GM12873 (cell line): ENCODE data around the gene C16orf89.

Experiments
- TF ChIP-seq, protein P1 (sequence below): IDR thresholded peaks from 2 replicates; pipeline ENCODE4 v1.5.1; 2012; ENCODE audit warnings: low read depth, mild to moderate bottlenecking, moderate library complexity, low read length, control low read depth; ENCODE audit not compliant: insufficient read depth; ENCODE audit errors: missing control alignments

C16orf89 gene

DNA sequence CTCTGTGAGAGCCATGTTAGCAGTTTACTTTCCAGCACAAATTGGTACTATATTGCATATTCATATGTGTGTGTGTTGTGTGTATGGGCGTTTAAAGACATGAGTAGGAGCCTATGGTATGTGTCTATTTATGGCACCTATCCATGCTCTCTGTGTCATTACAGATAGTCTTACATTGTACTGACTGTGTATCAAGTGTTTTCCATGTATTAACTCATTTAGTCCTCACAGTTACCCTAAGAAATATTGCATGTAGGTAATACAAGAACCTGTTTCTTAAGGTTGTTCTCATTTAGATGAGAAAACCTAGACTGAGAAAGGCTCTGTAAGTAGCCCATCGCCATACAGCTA, 7.5 kb upstream of the C16orf89 start:
- TF ChIP-seq, protein P1, sequence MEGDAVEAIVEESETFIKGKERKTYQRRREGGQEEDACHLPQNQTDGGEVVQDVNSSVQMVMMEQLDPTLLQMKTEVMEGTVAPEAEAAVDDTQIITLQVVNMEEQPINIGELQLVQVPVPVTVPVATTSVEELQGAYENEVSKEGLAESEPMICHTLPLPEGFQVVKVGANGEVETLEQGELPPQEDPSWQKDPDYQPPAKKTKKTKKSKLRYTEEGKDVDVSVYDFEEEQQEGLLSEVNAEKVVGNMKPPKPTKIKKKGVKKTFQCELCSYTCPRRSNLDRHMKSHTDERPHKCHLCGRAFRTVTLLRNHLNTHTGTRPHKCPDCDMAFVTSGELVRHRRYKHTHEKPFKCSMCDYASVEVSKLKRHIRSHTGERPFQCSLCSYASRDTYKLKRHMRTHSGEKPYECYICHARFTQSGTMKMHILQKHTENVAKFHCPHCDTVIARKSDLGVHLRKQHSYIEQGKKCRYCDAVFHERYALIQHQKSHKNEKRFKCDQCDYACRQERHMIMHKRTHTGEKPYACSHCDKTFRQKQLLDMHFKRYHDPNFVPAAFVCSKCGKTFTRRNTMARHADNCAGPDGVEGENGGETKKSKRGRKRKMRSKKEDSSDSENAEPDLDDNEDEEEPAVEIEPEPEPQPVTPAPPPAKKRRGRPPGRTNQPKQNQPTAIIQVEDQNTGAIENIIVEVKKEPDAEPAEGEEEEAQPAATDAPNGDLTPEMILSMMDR, result no peak

DNA sequence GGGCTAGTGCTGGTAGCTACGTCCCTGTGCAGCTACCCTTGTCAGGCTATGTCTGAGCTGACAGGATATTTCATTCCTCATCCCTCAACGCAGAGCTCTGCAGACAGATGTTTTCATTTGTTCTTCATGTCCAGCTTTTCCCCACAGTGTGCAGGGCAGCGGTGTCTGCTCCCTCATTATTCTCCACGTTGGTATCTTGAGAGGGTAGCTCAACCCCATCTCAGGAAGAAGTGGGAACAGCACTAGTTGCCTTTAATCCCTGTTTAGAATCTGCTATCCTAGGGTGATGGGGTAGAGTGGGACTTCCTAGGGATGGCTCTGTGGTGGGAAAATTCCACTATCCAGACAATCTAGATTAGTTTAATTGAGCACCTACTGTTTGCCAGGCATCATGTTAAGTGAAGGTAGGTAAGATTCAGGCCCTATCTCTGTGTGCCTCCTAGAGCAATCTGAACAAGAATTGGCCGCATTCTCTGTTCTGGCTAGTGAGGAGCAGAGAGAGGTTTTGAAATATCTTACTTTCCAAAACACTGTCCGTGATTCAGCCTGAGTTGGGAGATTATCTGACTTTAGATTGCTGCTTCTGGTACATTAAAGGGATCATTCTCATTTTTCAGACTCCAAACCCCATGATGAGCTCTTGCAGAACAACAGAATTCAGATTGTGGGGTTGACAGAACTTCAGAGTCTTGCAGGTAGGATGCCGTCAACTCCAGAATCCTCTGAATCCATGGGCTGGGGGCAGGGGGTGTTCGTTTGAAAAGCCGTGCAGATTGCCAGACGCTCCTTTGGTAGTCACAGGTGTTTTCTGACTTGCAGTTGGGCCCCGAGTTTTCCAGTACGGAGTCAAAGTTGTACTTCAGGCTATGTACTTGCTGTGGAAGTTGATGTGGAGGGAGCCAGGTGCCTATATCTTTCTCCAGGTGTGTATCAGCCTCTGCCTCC, 6.8 kb upstream of the C16orf89 start:
- TF ChIP-seq, protein P1, result no peak

DNA sequence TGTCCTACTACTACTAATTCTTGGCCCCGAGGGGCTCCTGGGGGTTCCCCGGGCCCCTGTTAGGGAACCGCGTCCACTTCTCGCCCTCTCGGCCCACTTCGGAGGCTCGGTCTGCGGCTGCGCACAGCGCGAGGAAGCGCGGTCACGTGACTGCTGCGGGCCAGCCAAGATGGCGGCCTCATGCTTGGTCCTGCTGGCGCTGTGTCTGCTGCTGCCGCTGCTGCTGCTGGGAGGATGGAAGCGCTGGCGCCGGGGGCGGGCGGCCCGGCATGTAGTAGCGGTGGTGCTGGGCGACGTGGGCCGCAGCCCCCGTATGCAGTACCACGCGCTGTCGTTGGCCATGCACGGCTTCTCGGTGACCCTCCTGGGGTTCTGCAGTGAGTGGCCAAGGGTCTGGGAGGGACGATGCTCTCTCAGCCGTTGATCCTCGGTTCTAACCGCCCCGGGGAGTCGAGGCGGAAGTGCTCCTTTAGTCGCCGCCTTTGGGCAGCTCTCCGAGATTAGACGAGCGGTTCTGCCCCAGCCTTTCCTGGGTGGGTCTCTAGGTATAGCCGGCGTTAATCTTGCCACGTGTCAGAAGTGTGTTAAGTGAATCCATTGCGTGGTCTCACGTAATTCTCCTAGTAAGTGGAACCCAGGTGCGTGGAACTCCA, 6.1 kb upstream of the C16orf89 start, which contains the start of gene ALG1:
ALG1 (plus strand) TSS at position 163 of the 653 bp plus-strand sequence; CDS start at position 170, 7 bp downstream.
- TF ChIP-seq, protein P1, result no peak

DNA sequence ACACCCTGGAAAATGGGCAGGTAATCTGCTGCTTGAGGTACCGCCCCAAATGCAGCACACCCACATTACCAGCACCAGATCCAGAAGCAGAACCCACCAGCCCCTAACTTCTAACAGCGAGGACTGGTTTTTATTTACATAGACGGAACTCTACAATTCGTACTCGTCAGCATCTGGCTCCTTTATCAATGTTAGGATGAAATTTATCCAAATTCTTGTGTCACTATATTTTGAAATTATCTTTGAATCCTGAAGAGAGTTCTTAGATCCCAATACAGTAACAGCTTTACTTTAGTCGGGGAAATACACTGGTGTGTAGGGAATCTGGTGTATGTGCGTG, 5.6 kb upstream of the C16orf89 start:
- TF ChIP-seq, protein P1, result no peak

DNA sequence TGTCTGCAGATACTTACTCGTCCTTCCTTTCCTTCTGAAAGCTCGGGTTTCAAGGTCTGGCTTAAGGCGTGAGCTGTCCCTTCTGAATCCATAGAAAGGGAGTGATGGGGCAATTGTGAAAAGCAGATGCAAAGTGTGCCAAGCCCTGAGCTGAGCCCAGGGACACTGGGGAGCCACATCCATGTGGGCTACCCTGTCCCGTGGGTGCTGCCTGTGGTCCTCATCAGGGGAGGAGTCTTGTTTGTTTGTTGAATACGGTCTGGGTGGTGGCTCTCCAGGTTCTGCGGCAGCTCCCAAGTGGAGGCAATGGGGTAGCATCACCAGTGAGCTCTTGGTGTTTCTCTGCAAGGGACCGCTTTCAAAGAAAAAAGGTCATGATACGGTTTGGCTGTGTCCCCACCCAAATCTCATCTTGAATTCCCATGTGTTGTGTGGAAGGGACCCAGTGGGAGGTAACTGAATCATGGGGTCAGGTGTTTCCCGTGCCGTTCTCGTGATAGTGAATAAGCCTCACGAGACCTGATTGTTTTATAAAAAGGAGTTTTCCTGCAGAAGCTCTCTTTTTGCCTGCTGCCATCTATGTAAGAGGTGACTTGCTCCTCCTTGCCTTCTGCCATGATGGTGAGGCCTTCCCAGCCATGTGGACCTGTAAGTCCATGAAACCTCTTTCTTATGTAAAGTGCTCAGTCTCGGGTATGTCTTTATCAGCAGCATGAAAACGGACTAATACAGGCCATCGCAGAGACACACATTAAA, 4.9 kb upstream of the C16orf89 start:
- TF ChIP-seq, protein P1, result no peak

DNA sequence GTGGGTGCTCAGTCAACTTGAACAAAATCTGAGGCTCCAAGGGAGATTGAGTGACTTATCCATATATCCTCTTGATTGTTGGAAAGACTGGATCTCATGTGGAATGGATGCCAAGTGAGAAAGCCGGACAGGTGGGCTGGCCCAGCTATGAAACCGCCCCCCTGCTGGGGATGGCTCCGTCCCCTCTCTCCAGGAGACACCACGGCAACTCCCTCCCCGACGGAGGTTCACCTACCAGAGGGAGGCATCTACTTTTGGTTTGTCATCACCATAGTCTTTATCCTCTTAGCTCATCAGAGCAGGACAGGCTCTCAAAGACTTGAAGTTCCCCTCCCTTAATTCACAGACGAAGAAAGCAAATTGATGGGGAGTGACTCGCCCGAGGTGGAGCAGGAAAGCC, 4.1 kb upstream of the C16orf89 start:
- TF ChIP-seq, protein P1, result no peak

DNA sequence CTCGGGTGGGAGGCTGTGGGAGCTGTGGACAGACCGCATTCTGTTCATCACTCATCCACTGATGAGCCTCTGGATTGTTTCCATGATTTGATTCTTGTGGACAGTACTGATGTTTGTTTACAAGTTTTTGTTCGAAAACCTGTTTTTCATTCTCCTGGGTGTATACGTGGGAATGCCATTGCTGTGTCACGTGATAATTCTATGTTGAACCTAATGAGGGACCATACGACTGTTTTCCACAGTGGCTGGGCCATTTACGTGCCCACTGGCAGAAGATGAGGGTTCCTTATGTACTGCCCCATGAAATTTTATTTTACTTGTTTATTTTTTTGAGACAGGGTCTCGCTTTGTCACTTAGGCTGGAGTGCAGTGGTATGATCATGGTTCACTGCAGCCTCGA, 3.3 kb upstream of the C16orf89 start:
- TF ChIP-seq, protein P1, result no peak
